Esophagus (tissue), 2 donors: Measurements from ENCODE around the gene BTLA. TPM values are rescaled to one million over a fixed set of nuclear protein-coding genes. Genes with fewer than 3 reads are reported as not detected.
"Not testable (repeated sequence)": the region's sequence is repeated elsewhere in the genome, so short reads cannot be mapped to it uniquely, and the experiment has no call there.

ENCODE experiments used
- H3K27ac ChIP-seq, 2 donors: one replicate each; pipeline ENCODE4 v1.5.1; 2013; ENCODE audit warnings: low read depth in 2 of 2, mild to moderate bottlenecking in 2 of 2, inconsistent platforms in 1 of 2, low read length in 1 of 2, moderate library complexity in 1 of 2
- H3K27me3 ChIP-seq, 2 donors: one replicate each; pipeline ENCODE4 v1.6.1; 2013; ENCODE audit warnings: low read length in 2 of 2, control low read depth in 1 of 2, mild to moderate bottlenecking in 1 of 2; ENCODE audit not compliant: insufficient read depth in 2 of 2, control insufficient read depth in 1 of 2
- H3K36me3 ChIP-seq, 2 donors: one replicate each; pipeline ENCODE4 v1.6.1; 2013; ENCODE audit warnings: low read length in 1 of 2; ENCODE audit not compliant: control insufficient read depth in 2 of 2, insufficient read depth in 2 of 2
- H3K4me1 ChIP-seq, 2 donors: one replicate each; pipeline ENCODE4 v1.6.1; 2013; ENCODE audit warnings: low read length in 1 of 2; ENCODE audit not compliant: control insufficient read depth in 2 of 2, insufficient read depth in 2 of 2
- H3K4me3 ChIP-seq, 2 donors: one replicate each; pipeline ENCODE4 v1.5.1; 2013; ENCODE audit warnings: low read length in 2 of 2, mild to moderate bottlenecking in 2 of 2, low read depth in 1 of 2, moderate library complexity in 1 of 2
- H3K9me3 ChIP-seq, 2 donors: one replicate each; pipeline ENCODE4 v1.6.1; 2013; ENCODE audit warnings: mild to moderate bottlenecking in 2 of 2, low read depth in 1 of 2, low read length in 1 of 2, moderate library complexity in 1 of 2; ENCODE audit not compliant: control insufficient read depth in 2 of 2, insufficient read depth in 1 of 2
- WGBS, 2 donors: extraction: QIAGEN DNeasy Blood & Tissue Kit; methylation state at CpG; one replicate each; pipeline ENCODE4 v1.1.7; 2013; 5-methylcytosine and 5-hydroxymethylcytosine counted together
- polyA plus RNA-seq, 2 donors: library from polyadenylated mRNA; stranded (reverse); fragments of 200-250 nt; gene quantifications; one replicate each; pipeline ENCODE4 v1.2.3, GENCODE V29; 2013
- donor health status: healthy with polysubstance abuse.
- donor health status: Bipolar disorder and iron deficiency.

Gene BTLA
- polyA plus RNA-seq, 2 donors = 0.07 to 0.22 TPM

DNA sequence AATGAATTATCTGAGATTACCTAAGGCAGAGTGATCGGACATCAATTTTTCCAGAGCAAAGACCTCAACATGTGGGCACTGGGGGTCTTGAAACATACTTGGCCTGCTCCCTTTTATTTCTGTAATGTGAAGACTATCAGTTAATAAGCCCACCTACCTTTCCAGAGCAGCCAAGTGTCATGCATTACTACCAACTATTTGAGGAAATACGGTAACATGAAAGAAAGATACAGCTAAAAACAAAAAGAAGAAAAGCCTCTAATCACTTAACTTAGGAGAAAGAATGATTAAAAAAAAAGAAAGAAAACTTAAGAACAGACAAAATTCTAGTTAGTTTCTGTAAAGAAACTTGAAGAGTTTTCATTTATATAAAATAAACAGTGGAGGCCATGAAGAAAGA, 73.9 kb downstream of the BTLA start:
- no peak overlapping the region for H3K27ac ChIP-seq
- H3K4me3 ChIP-seq = no peak overlapping the region
- no peaks in the 10 kb centered on the region for H3K4me1 ChIP-seq
- H3K9me3 ChIP-seq = no peaks in the 10 kb centered on the region
- 94 to 98% methylated on average over 2 of the region's 2 CpGs for WGBS, 2 donors
- H3K36me3 ChIP-seq = no peaks in the 10 kb centered on the region
- H3K27me3 ChIP-seq = no peaks in the 10 kb centered on the region

DNA sequence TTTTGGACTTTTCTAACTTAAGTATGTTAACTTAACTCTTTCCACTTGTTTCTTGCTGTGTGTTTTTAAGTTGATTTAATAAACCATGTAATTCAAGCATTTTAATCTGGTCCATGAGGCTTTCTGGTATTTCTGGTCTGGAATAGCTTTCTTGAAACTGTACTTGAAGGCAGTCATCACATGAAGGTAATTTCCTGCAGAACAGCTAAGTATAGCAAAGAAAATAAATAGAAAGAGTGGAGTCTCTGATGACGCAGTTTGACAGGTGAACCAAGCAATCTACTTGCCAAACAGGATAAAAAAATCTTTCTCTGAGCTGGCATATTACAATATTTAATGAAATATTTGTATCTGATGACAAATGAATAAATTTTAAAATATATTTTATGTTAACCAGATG, 74.9 kb downstream of the BTLA start:
- H3K4me1 ChIP-seq = no peaks in the 10 kb centered on the region
- WGBS, 2 donors = 71 to 81% methylated on average over 1 of the region's 1 CpG
- no peaks in the 10 kb centered on the region for H3K9me3 ChIP-seq
- no peak overlapping the region for H3K4me3 ChIP-seq
- no peaks in the 10 kb centered on the region for H3K36me3 ChIP-seq
- no peak overlapping the region for H3K27ac ChIP-seq
- no peaks in the 10 kb centered on the region for H3K27me3 ChIP-seq

DNA sequence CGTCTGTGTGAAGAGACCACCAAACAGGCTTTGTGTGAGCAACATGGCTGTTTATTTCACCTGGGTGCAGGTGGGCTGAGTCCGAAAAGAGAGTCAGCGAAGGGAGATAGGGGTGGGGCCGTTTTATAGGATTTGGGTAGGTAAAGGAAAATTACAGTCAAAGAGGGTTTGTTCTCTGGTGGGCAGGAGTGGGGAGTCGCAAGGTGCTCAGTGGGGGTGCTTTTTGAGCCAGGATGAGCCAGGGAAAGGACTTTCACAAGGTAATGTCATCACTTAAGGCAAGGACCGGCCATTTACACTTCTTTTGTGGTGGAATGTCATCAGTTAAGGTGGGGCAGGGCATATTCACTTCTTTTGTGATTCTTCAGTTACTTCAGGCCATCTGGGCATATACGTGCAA, 76.4 kb downstream of the BTLA start:
- not testable (repeated sequence) for H3K4me3 ChIP-seq, H3K27ac ChIP-seq, H3K27me3 ChIP-seq, H3K4me1 ChIP-seq, H3K36me3 ChIP-seq, H3K9me3 ChIP-seq
- WGBS, 2 donors = 60 to 75% methylated on average over 2 to 4 of the region's 7 CpGs

DNA sequence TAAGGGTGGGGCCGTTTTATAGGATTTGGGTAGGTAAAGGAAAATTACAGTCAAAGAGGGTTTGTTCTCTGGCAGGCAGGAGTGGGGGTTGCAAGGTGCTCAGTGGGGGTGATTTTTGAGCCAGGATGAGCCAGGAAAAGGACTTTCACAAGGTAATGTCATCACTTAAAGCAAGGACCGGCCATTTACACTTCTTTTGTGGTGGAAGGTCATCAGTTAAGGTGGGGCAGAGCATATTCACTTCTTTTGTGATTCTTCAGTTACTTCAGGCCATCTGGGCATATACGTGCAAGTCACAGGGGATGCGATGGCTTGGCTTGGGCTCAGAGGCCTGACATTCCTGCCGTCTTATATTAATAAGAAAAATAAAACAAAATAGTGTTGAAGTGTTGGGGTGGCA, 80.7 kb downstream of the BTLA start:
- H3K27ac ChIP-seq, H3K4me1 ChIP-seq, H3K4me3 ChIP-seq, H3K27me3 ChIP-seq, H3K9me3 ChIP-seq, H3K36me3 ChIP-seq: not testable (repeated sequence)
- WGBS, 2 donors = 89 to 97% methylated on average over 4 of the region's 5 CpGs

DNA sequence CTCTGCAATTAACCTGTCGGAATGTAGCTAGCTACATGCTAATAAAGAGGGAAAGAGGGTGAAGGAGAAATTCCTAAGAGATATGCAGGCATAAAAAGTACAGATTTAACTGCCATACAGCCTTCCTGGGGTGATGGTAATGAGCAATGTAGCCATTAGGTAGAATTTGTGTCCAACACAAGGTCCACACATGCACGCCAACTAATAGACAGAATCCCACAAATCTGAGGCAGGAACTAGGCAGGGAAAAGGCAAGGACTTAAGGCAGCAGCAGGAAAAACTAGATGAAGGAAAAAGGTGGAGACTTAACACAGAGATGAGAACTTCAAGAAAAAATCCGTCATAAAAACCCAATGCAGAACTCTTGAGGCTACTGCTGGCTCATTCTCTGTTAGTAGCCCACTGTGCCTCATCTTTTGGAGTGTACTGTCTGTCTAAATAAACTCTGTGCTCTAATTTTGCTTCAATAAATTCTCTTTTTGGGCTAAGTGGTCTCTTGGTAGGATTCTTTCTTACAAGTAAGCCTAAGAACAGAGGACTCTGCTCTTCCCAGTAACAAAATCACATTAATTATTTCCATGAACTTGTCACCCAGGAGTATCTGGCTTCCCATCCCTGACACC, 81.5 kb downstream of the BTLA start:
- H3K27ac ChIP-seq = no peak overlapping the region
- no peak overlapping the region for H3K4me3 ChIP-seq
- H3K4me1 ChIP-seq = no peaks in the 10 kb centered on the region
- H3K9me3 ChIP-seq = no peaks in the 10 kb centered on the region
- no peaks in the 10 kb centered on the region for H3K27me3 ChIP-seq
- no peaks in the 10 kb centered on the region for H3K36me3 ChIP-seq
- WGBS, 2 donors = 92 to 96% methylated on average over 3 of the region's 3 CpGs

DNA sequence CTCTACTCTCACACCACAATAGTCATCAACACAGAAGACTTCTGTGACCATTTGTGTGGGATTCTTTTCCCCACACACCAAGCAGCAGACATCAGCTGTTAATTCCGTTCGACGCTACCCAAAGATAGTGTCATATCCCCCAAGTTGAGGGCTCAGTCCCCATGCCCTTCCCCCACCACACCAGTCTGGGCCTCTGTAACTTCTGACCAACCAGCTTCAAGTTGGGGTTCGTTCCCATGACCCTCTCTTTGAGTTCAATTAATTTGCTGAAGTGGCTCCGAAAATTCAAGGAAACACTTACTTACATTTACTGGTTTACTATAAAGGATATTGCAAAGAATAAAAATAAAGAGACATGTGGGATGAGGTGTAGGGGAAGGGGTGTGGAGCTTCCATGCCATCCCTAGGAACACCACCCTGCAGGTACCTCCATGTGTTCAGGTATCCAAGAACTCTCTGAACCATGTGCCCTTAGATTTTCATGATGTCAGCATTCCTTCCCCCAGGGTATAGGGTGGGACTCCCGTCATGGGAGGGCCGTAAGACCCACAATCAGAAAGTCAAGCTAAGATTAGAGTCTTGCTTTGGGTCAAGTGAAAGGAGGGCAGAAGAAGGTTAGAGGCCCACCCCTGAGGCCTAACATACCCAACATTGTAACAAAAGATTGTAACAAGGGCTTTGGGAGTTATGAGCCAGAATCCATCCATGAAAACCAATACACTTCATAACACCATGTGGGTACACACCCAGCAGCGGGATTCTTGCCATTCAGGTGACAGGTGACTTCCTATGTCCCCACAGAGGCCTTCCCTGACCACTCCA, 82.7 kb downstream of the BTLA start:
- Histone ChIP-seq H3K27ac (no peak overlapping the region), H3K27me3 (no peaks in the 10 kb centered on the region), H3K9me3 (no peaks in the 10 kb centered on the region), H3K36me3 (no peaks in the 10 kb centered on the region), H3K4me3 (no peak overlapping the region), H3K4me1 (no peaks in the 10 kb centered on the region)
- WGBS, 2 donors = 86% methylated on average over 8 of the region's 8 CpGs

DNA sequence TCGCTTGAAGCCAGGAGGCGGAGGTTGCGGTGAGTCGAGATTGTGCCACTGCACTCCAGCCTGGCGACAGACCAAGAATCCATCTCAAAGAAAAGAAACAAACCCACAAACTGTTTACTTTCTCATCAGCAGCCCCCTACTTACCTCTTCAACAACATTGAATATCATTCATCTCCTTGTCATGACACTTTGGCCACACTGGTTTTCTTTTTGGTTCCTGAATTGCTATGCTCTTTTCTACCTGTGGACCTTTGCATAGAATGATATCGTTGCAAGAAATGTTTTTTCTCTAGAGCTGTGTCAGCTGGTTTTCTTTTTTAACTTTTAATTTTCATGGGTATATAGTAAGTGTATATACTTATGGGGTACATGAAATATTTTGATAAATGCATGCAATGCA, 83.9 kb downstream of the BTLA start:
- no peak overlapping the region for H3K27ac ChIP-seq
- no peaks in the 10 kb centered on the region for H3K36me3 ChIP-seq
- no peaks in the 10 kb centered on the region for H3K4me1 ChIP-seq
- WGBS, 2 donors = 93 to 96% methylated on average over 6 of the region's 6 CpGs
- no peaks in the 10 kb centered on the region for H3K27me3 ChIP-seq
- no peak overlapping the region for H3K4me3 ChIP-seq
- no peaks in the 10 kb centered on the region for H3K9me3 ChIP-seq

Other genes with a start within 250 kb of the BTLA start
- gene SLC9C1, start 205.3 kb downstream of the BTLA start, polyA plus RNA-seq = not detected
- 1 to 10 TPM in 1 of 2 donors, under 1 TPM in 1; 0.90 to 3.0 TPM for gene CD200, start 166.3 kb downstream of the BTLA start, polyA plus RNA-seq
- 10 to 100 TPM; 13.6 to 43.0 TPM for gene ATG3, start 62.5 kb upstream of the BTLA start, polyA plus RNA-seq
- gene SLC35A5, start 62.6 kb upstream of the BTLA start, polyA plus RNA-seq = 1 to 10 TPM; 7.0 to 9.0 TPM
- 1 to 10 TPM; 3.3 to 6.2 TPM for gene CCDC80, start 141.7 kb upstream of the BTLA start, polyA plus RNA-seq